HFFc6 (cell line): ENCODE data around the gene TIAL1. TPM values are rescaled to one million over a fixed set of nuclear protein-coding genes. Genes with fewer than 3 reads are reported as not detected.
"Not testable (repeated sequence)": the region's sequence is repeated elsewhere in the genome, so short reads cannot be mapped to it uniquely, and the experiment has no call there.

Experiments
- DNase-seq: peaks from one replicate; pipeline ENCODE4 v3.0.0-alpha.2; 2018
- H3K27ac Mint-ChIP-seq: 2 replicates; pipeline ENCODE4 v1.8.0; 2020; ENCODE audit warnings: mild to moderate bottlenecking, mixed read lengths
- H3K27me3 Mint-ChIP-seq: 2 replicates; pipeline ENCODE4 v1.8.0; 2021; ENCODE audit warnings: mild to moderate bottlenecking, moderate library complexity, mixed read lengths; ENCODE audit not compliant: insufficient read depth
- H3K36me3 Mint-ChIP-seq: 2 replicates; pipeline ENCODE4 v1.8.0; 2021; ENCODE audit warnings: low read depth, mixed read lengths
- H3K4me1 Mint-ChIP-seq: 2 replicates; pipeline ENCODE4 v1.8.0; 2020; ENCODE audit warnings: low read depth, mixed read lengths
- H3K4me3 Mint-ChIP-seq: 2 replicates; pipeline ENCODE4 v1.8.0; 2020; ENCODE audit warnings: mild to moderate bottlenecking, moderate library complexity, mixed read lengths
- H3K9me3 Mint-ChIP-seq: 2 replicates; pipeline ENCODE4 v1.8.0; 2020; ENCODE audit warnings: mild to moderate bottlenecking, mixed read lengths
- total RNA-seq, 6 experiments: library from RNA; stranded (reverse); fragmentation: NEBNext Ultra II Directional; extraction: Animal tissue kit (Norgen Biotek cat#: 25700); gene quantifications; 2 replicates in 1 of 6; 3 replicates in 5 of 6; pipeline ENCODE4 v1.2.3, GENCODE V29; 2021
- TF ChIP-seq, protein P1 (sequence below): fragments of 200-600 bp; sonication (generic); IDR thresholded peaks from 2 replicates; pipeline ENCODE4 v1.5.0; 2021; ENCODE audit warnings: antibody characterized with exemption, mild to moderate bottlenecking

TIAL1 gene
- total RNA-seq, 6 experiments from 2014 or later = 129 to 149 (median 134) TPM

DNA sequence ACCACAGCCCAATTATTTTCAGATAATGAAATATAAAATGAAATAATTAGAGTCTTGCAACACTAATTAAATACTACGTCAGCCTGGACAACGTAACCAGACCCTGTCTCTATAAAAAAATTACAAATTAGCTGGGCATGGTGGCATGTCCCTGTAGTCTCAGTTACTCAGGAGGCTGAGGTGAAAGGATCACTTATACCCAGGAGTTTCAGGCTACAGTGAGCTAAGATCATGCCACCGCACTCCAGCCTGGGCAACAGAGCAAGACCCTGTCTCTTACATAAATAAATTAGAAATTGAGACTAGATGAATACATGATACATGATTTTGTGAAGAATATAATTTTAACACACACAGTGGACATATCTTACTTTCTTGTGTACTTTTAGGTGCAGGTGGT lies 18.4 kb downstream of the TIAL1 start:
- Mint-ChIP-seq H3K27me3 (no peaks in the 10 kb centered on the region), H3K4me1 (peaks cover 23% of the 10 kb centered on the region), H3K27ac (no peak overlapping the region), H3K4me3 (no peak overlapping the region), H3K36me3 (peaks cover 40% of the 10 kb centered on the region), H3K9me3 (no peaks in the 10 kb centered on the region)
- TF ChIP-seq, protein P1, sequence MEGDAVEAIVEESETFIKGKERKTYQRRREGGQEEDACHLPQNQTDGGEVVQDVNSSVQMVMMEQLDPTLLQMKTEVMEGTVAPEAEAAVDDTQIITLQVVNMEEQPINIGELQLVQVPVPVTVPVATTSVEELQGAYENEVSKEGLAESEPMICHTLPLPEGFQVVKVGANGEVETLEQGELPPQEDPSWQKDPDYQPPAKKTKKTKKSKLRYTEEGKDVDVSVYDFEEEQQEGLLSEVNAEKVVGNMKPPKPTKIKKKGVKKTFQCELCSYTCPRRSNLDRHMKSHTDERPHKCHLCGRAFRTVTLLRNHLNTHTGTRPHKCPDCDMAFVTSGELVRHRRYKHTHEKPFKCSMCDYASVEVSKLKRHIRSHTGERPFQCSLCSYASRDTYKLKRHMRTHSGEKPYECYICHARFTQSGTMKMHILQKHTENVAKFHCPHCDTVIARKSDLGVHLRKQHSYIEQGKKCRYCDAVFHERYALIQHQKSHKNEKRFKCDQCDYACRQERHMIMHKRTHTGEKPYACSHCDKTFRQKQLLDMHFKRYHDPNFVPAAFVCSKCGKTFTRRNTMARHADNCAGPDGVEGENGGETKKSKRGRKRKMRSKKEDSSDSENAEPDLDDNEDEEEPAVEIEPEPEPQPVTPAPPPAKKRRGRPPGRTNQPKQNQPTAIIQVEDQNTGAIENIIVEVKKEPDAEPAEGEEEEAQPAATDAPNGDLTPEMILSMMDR = no peak
- no peak for DNase-seq

DNA sequence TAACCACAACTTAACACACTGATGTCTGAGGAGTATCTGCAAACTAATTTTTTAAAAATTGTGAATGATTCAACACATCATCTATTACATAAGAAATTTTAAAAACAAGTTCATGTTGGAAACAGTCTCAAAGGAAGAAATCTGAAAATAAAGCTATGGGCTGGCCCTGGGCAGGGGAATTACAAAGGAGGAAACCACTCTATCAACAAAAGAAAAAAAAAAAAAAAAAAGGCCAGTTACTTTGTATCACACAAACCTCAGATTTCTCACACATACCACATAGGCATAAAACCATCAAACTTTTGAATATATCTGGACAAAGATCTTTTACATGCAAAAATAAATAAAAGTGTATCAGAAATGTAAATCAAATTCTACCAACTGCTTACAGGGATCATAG lies 20.8 kb downstream of the TIAL1 start:
- H3K9me3 Mint-ChIP-seq = no peaks in the 10 kb centered on the region
- H3K27ac Mint-ChIP-seq = no peak overlapping the region
- no peaks in the 10 kb centered on the region for H3K4me1 Mint-ChIP-seq
- no peak for DNase-seq
- TF ChIP-seq, protein P1 = no peak
- H3K36me3 Mint-ChIP-seq = peaks cover 40% of the 10 kb centered on the region
- peaks cover 3% of the 10 kb centered on the region; the same call in 1 of the 2 replicates for H3K27me3 Mint-ChIP-seq
- H3K4me3 Mint-ChIP-seq = no peak overlapping the region

DNA sequence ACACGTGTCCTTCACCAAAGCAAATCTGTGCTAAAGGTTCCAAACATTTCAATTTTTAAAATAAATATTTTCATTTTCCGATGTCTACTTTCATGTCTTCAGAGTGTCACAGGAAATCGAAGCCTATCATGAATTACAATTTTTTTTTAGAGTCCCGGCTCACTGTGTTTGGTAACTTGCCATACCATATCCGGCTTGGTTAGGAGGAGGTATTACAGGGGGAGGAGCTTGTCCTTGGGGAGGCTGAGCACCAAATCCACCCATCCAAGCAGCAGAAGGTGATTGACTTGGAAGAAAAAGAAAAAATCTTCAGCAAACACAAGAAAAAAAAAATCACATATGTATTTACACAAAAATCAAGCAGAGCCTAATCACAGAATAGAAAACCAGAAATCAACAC lies 21.3 kb downstream of the TIAL1 start:
- Mint-ChIP-seq H3K9me3 (no peaks in the 10 kb centered on the region), H3K4me1 (no peaks in the 10 kb centered on the region), H3K4me3 (no peak overlapping the region), H3K27me3 (peaks cover 3% of the 10 kb centered on the region; the same call in 1 of the 2 replicates), H3K27ac (no peak overlapping the region), H3K36me3 (peaks cover 40% of the 10 kb centered on the region)
- TF ChIP-seq, protein P1 = no peak
- DNase-seq = no peak

DNA sequence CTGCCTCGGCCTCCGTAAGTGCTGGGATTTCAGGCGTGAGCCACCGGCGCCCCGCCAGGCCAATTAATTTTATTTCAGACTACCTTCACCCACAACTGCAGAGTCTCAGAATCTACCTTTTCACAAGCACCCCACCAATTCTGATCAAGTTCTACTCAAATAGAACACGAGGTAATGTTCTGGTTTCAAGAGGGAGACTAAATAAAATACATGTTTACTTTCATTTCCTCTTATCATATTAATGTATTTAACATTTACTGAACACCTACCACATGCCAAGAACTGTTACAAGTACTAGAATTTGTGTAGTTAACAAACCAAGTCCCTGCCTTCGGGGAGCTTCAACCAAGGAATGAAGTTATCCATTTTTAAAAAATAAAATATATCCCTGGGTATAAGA lies 28.8 kb downstream of the TIAL1 start:
- no peak overlapping the region for H3K4me3 Mint-ChIP-seq
- peaks cover 7% of the 10 kb centered on the region for H3K27me3 Mint-ChIP-seq
- TF ChIP-seq, protein P1 = no peak
- H3K27ac Mint-ChIP-seq = no peak overlapping the region
- H3K36me3 Mint-ChIP-seq = peaks cover 5% of the 10 kb centered on the region
- no peak for DNase-seq
- no peaks in the 10 kb centered on the region for H3K9me3 Mint-ChIP-seq
- no peaks in the 10 kb centered on the region for H3K4me1 Mint-ChIP-seq

DNA sequence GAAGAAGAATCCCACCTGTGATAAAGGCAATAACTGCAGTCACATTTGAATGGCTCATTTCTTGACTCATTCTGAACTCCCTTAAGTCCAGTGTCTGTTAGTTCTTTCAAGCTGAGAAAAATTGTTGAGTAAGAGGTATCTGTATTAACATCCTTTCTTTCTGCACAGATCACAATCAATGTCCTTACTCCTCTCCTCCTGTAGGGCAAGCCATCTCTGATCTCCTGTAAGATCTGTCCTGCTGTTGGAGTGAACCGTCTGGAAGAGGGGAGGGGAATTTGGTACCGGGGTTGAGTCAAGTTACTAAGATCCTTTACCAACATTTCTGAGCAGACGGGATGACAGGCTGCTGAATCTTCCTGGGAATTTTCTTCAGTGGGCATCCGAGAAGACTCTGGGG lies 34.7 kb downstream of the TIAL1 start:
- TF ChIP-seq, protein P1 = no peak
- Mint-ChIP-seq H3K9me3 (no peaks in the 10 kb centered on the region), H3K27ac (no peak overlapping the region), H3K4me1 (no peaks in the 10 kb centered on the region), H3K27me3 (peaks cover 4% of the 10 kb centered on the region), H3K4me3 (no peak overlapping the region), H3K36me3 (no peaks in the 10 kb centered on the region)
- no peak for DNase-seq

DNA sequence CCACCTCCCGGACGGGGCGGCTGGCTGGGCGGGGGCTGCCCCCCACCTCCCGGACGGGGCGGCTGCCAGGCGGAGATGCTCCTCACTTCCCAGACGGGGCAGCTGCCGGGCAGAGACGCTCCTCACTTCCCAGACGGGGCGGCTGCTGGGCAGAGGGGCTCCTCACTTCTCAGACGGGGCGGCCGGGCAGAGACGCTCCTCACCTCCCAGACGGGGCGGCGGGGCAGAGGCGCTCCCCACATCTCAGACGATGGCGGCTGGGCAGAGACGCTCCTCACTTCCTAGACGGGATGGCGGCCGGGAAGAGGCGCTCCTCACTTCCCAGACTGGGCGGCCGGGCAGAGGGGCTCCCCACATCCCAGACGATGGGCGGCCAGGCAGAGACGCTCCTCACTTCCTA lies 37.3 kb downstream of the TIAL1 start:
- not testable (repeated sequence) for H3K27ac Mint-ChIP-seq, H3K4me1 Mint-ChIP-seq, H3K27me3 Mint-ChIP-seq, H3K4me3 Mint-ChIP-seq, H3K36me3 Mint-ChIP-seq, H3K9me3 Mint-ChIP-seq, DNase-seq

DNA sequence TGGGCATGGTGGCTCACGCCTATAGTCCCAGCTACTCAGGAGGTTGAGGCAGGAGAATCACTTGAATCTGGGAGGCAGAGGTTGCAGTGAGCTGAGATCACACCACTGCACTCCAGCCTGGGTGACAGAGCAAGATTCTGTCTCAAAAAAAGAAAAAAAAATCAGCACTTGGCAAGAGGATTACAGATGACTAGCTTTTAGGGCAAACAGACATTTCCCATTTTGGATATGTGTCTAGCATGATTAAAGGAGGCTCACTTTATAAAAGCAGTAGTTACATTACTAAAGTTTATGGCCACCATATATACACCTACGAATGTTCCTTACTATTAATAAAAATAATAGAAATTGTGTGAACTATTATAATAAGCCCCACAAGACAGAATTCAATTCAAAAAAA lies 40.7 kb downstream of the TIAL1 start:
- not testable (repeated sequence) for DNase-seq, H3K27ac Mint-ChIP-seq, H3K36me3 Mint-ChIP-seq, H3K4me1 Mint-ChIP-seq, H3K27me3 Mint-ChIP-seq, H3K4me3 Mint-ChIP-seq, H3K9me3 Mint-ChIP-seq
